ENCODE results near the gene RAB3IL1.

- TF ChIP-seq EZH2phosphoT487 (conservative IDR thresholded peaks at IDR 0.05; ENCODE audit: low read length) (no peak), CTCF (IDR thresholded peaks at IDR 0.05; ENCODE audit: insufficient read depth, low read length, poor library complexity, severe bottlenecking) (no peak)
Observed at GRCh38 chr11:61957021-61957770, 39.8 kb upstream of the RAB3IL1 start.

Measured in SU-DHL-6 (cell line).